HG02623 (cell line): ENCODE data around the gene SNX5.

Experiments
- ATAC-seq: cut with Tn5 transposase; IDR thresholded peaks from one replicate; pipeline ENCODE4 v1.9.1; 2021; ENCODE audit warnings: moderate library complexity; ENCODE audit not compliant: unreplicated experiment

The SNX5 gene

DNA sequence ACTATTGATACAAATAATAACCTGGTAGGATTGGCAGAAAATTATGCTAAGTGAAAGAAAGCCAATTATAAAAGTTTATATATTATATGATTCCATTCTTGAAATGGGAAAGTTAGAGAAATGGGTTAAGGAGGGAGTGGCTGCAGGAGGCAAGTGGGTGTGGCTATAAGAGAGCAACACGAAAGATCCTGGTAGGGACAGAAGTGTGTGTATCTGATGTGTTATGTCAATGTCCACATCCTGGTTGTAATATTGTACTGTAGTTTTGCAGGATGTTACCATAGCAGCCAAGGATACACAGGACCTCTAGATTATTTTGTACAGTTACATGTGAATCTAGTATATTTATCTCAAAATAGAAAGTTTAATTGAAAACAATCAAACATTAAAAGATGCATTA, 46.8 kb downstream of the SNX5 start:
- ATAC-seq, result no peak

DNA sequence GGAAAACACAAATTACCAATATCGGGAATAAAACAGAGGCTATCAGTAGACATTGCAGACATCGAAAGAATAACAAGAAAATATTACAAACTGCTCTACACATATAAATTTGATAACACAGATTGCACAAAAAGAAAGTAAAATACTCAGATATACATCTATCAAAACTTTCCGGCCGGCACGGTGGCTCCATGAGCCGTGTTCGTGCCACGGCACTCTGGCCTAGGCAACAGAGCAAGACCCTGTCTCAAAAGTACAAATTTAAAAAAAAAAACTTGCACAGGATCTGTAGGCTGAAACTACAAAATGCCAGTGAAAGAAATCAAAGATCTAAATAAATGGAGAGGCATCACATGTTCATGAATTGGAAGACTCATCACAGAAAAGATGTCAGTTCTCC, 49.4 kb downstream of the SNX5 start:
- no peak for ATAC-seq

- ATAC-seq, result no peak
These were observed 50.6 kb downstream of the SNX5 start for GRCh38 chr20:17917832-17918618.

GRCh38 chr20:17916433-17916891, 52.1 kb downstream of the SNX5 start:
- ATAC-seq, result no peak

- ATAC-seq, result no peak
These were observed 53.6 kb downstream of the SNX5 start for GRCh38 chr20:17914957-17915356.

- ATAC-seq, result no peak
These were observed 55.7 kb downstream of the SNX5 start for GRCh38 chr20:17912916-17913315.

GRCh38 chr20:17911927-17912326, 56.7 kb downstream of the SNX5 start:
- no peak for ATAC-seq

DNA sequence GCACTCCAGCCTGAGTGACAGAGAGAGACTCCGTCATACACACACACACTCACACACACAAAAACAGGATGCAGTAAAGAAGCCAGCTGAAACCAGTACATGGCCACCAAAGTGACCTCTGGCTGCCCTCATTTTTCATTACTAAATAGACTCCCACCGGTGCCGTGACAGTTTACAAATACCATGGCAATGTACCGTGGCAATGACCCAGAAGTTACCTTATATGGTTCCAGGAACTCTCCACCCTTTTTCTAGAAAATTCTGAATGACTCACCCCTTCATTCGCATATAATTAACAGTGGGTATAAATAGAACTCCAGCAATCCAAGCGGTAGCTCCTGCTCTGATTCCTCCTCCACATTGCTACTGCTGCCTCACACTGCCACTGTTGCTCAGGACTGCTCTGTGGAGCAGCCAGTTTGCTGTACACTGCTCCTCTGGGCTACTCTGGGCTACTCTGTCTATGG, 57.7 kb downstream of the SNX5 start:
- ATAC-seq, result no peak

DNA sequence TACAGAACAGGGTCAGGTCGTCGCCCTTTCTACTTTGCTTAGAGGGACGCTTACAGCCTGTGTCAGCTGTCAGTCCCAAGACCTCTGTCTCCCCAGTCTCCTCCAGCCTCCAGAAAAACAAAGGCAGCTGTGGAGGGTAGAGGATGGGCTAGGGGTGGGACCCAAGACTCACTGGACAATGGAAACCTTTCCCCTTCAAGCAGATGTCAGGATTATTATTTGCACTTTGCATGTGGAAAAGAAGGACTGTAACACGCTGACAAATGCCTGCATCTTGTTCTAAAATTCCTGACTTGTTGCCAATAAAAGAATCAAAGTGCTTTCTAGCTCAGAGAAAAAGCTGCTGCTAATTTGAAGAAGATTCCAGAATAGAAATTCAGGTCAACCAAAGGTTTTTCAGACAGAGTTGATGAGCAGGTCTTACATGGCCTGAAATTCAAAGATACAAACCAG, 58.7 kb downstream of the SNX5 start:
- ATAC-seq, result no peak

DNA sequence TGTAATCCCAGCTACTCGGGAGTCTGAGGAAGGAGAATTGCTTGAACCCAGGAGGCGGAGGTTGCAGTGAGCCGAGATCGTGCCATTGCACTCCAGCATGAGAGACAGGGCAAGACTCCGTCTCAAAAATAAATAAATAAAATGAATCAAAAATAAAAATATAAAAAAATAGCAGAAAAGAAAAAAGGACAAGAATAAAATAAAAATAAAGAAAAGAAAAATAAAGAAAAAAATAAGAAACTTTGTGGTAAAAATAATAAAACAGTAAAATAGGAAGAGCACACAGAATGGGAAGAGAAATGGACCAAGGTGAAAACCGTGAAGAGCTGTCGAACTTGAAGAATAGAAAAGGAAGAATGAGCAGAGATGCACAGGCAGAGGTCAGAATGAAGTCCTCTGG, 63.0 kb downstream of the SNX5 start:
- no peak for ATAC-seq

GRCh38 chr20:17904027-17904426, 64.6 kb downstream of the SNX5 start:
- peak; percentile 65 for ATAC-seq

GRCh38 chr20:17902531-17903083, 66.0 kb downstream of the SNX5 start:
- no peak for ATAC-seq

DNA sequence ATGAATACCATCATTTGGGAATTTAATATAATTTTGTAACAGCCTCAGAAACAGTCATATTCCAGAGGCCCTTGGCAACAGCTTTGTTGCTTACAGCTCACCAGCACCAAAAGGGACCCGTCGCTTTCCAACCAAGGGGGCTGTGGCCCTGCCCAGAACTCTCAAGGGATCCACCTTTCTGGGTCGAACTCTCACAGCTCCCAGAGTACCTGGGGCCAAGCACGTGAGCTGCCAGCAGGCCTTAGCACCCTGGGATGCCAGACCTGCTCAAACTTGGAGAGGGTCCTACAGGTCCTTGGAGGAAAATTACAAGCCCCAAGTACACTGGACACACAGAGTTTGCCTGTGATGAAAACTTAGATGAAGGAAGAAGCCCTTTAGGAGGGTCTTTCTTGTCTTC, 66.6 kb downstream of the SNX5 start:
- ATAC-seq, result no peak

DNA sequence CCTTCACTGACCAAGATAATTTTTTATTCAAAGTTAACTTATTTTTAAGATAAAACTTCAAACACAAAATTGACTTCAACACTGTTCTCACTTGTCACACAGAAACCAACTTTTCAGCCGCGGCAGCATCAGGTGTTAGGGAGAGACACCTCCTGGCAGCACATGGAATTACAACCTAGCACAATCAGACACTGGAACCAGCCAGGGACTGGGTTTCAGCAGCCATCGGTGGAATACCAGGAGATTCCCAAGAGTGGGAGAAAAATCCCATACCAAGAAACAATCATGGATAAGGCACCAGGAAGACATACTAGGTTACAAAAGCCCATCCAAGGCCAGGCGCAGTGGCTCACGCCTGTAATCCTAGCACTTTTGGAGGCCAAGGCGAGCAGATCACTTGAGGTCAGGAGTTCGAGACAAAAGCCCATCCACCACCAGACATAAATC, 70.0 kb downstream of the SNX5 start:
- no peak for ATAC-seq

GRCh38 chr20:17897566-17898307, 70.9 kb downstream of the SNX5 start:
- ATAC-seq, result no peak

DNA sequence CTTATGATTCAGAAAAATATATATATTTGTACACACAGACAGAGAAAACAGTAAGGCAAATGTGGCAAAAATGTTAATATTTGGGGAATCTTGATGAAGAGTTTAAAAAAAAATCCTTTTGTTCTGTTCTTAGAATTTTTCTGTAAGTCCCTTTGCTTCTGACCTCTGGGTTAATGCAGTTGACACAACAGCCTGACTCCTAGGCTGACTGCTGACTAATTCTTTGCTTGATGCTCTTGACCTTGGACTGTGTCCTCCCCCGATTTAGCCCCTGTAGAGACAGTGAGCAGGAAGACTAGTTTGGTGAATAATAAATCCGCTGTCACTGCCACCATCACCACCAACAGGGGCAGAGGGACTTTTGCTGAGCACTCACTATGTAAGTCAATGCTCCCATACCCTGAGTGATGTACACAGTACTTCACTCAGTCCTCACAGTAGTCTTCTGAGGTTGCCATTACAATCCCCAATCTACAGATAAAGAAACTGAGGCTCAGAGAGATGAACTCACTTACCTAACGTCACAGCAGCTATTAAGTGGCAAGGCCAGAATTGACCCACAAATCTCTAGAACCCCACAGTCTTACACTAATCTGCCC, 71.7 kb downstream of the SNX5 start:
- peak; percentile 43 for ATAC-seq

DNA sequence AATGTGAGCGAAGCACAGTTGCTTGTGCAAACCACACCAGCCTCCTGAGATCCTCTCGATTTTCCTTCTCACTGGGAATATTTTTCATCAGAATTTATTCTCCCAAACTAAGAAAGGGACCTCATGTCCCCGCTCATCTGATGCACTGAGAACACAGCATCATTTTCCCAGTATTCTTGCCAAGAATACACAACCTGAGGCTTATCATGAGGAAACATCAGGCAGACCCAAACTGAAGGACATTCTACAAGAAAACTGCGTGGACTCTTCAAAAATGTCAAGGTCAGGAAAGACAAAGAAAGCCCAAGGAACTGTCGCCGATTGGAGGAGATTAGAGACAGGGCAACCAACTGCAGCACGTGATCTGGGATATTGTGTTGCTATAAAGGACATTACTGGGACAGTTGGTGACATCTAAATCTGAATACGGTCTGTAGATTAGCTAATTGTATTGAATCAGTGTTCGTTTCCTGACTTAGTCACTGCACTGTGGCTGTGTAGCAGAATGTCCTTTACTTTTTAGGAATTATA, 72.3 kb downstream of the SNX5 start:
- no peak for ATAC-seq

DNA sequence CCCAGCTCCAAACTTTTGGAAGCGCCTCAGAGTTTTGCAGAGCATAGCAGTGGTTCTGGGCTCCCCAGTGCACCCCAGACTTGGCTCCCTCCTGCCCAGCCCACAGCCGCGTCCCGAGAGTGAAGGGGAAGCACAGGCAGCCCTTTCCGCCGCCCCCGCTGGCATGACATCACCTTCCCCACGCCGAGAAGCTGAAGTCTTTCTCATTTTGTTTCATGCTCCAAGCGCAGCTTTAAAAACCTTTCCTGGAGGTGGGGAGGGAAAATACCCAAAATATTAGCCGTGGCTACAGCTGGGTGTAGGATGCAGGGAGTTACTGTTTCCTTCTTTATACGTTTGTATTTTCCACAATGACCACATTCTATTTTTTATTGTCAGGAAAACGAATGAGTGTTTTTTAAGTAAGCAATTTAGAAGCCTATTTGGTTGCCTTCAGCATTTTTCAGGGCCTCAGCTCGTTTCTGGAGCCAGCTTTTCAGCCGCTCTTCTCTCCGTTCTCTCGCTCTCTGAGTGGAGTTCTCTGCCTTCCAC, 72.9 kb downstream of the SNX5 start:
- peak; percentile 64 for ATAC-seq

DNA sequence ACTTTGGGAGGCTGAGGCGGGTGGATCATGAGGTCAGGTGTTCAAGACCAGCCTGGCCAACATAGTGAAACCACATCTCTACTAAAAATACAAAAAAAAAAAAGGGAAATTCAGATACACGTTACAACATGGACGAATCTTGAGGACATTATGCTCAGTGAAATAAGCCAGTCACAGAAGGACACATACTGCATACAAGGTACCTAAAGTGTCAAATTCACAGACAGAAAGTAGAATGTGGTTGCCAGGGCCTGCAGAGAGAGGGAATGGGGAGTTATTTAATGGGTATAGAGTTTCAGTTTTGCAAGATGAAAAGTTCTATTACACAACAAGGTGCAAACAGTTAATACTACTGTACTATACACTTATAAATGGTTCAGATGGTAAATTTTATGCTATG, 75.1 kb downstream of the SNX5 start:
- ATAC-seq, result no peak

DNA sequence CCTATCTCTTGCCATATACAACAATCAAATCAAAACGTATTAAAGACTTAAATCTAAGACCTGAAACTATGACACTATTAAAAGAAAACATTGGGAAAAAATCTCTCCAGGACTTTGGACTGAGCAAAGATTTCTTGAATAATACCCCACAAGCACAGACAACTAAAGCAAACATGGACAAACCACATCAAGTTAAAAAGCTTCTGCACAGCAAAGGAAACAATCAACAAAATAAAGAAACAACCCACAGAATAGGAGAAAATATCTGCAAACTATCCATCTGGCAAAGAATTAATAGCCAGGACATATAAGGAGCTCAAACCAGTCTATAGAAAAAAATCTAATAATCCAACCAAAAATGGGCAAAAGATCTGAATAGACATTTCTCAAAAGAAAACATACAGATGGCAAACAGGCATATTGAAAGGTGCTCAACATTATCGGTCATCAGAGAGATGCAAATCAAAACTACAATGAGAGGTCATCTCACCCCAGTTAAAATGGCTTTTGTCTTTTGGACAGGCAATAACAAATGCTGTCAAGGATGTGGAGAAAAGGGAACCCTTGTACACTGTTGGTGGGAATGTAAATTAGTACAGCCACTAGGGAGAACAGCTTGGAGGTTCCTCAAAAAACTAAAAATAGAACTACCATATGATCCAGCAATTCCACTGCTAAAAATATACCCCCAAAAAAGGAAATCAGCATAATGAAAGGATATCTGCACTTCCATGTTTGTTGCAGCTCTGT, 76.2 kb downstream of the SNX5 start:
- ATAC-seq, result no peak
